Uterus (tissue), 2 donors: Measurements from ENCODE around the gene GALNT9.

ENCODE experiments used
- CTCF ChIP-seq, 4 experiments: fragments of 200-600 bp in 2 of 4; fragments of 450-650 bp in 2 of 4; sonication (generic) in 2 of 4; IDR thresholded peaks; one replicate each; pipeline ENCODE4 v1.5.1; 2016 to 2019; ENCODE audit warnings: antibody characterized with exemption in 4 of 4, mild to moderate bottlenecking in 2 of 4, moderate library complexity in 1 of 4
- POLR2A ChIP-seq, 2 donors: fragments of 450-650 bp; IDR thresholded peaks; one replicate each; pipeline ENCODE4 v1.6.1; 2016; ENCODE audit warnings: antibody characterized with exemption in 2 of 2, mild to moderate bottlenecking in 1 of 2, moderate library complexity in 1 of 2

- TF ChIP-seq CTCF (IDR thresholded peaks at IDR 0.05) (no peak), POLR2A (IDR thresholded peaks at IDR 0.05) (no peak)
Observed at GRCh38 chr12:132342251-132343227, 13.2 kb upstream of the GALNT9 start.
